GM19468 (cell line): ENCODE results near the gene PHACTR3.

ENCODE experiments used
- ATAC-seq: cut with Tn5 transposase; IDR thresholded peaks from one replicate; pipeline ENCODE4 v1.9.1; 2021; ENCODE audit warnings: mild to moderate bottlenecking, moderate library complexity, moderate number of reproducible peaks; ENCODE audit not compliant: unreplicated experiment; ENCODE audit errors: extremely low read depth

Gene PHACTR3

DNA sequence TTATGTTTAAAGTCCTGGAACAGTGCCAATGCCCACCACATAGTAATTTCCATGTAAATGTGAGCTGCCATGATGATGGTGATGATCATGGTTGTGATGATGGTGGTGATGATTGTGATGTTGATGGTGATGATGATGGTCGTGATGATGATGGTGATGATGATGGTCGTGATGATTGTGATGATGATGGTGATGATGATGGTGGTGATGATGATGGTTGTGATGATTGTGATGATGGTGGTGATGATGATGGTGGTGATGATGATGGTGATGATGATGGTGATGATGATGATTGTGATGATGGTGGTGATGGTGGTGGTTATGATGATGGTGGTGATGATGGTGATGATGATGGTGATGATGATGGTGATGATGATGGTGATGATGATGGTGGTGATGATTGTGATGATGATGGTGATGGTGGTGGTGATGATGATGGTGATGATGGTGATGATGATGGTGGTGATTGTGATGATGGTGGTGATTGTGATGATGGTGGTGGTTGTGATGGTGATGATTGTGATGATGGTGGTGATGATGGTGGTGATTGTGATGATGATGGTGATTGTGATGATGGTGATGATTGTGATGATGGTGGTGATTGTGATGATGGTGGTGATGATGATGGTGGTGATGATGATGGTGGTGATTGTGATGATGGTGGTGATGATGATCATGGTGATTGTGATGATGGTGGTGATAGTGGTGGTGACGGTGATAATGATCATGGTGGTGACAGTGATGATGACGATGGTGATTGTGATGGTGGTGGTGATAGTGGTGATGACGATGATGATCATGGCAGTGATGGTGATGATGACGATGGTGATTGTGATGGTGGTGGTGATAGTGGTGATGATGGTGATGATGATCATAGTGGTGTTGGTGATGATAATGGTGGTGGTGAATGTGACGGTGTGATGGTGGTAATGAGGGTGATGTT, 82.3 kb downstream of the PHACTR3 start:
- no peak for ATAC-seq

DNA sequence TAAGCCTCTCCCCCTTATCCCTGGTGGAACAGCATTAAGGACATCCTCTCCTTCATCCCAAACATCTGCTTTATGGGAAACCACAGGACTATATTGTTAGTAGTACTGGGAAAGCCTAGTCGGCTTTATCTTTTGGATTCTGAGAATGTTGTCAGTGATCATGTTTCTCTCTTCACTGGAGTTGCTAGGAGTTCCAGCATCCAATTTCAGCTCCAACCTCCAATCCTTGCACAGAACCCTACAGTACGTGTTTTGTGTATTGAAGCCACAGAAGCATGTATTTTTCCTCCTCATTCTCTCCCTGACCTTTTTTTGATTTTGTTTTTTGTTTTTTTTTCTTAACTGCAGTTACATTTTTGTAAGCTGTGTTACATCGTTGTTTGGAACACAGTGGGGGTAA, 84.0 kb downstream of the PHACTR3 start:
- ATAC-seq, result no peak

DNA sequence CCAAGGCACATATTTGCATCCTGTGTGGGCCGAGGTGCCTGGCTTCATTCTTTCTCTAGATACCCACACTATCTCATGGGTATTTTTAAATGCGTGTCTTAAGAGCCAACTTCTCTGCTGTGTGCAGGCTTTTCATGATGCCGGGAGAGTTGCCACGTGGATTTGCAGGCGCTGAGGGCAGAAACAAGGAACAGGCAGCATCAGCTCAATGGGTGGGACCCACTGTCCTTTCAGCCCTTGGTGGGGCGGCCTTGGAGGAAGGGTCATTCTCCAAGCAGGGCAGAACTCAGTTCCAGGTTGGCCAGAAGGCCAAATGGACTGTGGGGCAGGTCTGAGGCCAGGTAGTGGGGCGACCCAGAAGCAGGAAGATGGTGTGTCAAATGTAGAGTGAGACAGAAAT, 84.7 kb downstream of the PHACTR3 start:
- no peak for ATAC-seq

DNA sequence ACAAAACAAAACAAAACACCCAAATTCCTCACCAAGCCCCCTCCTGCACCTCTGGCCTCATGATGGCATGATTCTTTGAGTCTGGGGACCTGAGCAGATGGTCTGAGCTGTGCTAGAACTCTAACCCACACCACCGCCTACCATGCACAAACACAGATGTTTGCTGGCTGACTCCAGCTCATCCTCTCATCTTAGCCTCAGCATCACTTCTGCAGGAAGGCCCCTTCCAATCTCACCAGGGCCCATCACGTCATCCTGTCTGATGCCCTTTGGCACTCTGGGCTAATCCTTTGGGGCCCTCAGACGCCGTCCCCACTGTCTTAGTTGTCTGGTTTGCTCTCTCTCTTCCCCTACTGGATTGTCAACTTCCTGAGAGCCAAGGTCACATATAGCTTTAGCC, 85.8 kb downstream of the PHACTR3 start:
- ATAC-seq, result no peak

DNA sequence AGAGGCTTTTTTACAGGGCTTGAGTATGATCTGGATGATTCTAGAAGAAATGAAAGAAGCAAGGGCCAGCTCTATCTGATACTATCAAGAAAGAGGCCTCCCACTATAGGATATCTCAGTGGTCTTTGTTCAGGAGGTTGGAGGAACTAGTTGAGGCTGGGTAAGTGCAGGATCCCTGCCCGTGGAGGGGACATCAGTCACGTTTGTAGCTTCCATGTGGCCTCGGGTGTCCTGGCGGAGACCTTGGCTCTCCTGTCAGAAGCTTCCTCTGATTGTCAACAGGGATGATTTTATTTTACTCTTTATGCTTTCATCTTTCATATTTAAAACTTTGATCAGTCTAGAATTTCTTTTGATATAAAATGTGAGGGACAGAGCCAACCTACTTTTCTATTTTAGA, 86.6 kb downstream of the PHACTR3 start:
- no peak for ATAC-seq

DNA sequence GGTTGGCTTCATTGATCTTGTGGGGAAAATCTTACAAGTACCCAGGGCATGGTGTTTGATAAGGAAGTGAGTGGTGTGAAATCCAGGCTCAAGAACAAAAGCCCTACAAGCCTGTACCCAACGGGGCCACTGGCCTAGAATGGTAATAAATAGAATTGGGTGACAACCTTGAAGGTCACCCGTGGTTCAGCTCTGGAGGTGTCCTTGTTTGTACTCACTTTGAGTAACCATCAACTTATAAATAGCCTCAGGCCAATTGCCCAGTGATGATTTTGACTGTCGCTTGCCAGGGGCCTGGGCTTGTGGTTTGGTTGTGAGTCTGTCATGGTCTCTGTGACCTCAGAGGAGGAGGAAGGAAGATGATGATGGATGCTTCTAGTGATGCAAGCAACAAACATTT, 87.8 kb downstream of the PHACTR3 start:
- ATAC-seq, result no peak

DNA sequence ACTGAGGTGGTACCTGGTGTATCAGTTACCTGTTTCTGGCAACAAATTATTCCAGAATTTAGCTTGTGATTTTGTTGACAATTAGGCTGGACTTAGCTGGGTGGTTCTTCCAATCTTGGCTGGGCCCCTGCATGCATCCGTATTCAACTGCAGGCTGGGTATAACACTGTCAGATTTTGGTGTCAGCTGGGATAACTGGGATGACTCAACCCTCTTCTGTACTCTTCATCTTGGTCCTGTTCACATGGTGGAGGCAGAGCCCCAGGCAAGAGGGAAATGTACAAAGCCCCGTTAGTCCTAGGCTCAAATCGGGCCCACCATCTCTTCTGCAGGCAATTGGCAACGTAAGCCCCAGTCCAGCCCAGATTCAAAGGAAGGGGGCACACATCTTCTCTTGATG, 89.2 kb downstream of the PHACTR3 start:
- ATAC-seq, result no peak

DNA sequence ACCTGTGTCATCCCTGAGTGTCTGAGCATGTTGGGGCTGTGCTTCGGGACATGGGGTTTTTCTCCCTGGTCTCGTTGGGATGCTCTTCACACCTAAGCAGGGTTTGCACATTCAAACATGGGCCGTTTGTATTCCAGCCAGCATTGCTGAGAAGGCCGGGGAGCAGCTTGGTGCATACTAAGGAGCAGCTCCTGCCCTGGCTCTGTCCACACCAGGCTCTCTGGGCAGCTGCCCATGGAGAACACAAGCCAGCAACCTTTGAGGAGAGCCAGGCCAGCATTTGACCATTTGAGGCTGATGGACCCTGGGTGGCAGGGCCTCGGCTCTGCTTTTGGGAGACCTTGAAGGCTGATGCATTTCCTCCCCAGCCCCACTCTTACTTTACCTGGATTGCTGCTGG, 92.1 kb downstream of the PHACTR3 start:
- no peak for ATAC-seq

DNA sequence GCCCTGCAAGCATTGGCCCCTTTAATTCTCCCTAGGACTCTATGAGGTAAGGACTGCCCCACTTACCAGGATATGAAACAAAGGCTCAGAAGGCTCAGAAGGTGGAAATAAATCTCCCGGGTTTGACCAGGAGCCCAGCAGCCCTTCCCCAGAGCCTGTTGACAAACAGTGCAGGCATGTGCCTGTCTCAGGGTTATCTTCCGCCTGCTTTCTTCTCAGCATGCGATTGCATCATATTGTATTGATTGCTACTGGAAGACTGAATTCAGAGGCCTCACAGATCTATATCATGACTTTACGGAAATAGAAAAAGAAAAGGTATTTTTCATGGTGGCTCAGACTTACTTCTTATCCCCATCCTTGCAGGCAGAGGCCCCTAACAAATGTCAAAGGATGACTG, 92.7 kb downstream of the PHACTR3 start:
- no peak for ATAC-seq

DNA sequence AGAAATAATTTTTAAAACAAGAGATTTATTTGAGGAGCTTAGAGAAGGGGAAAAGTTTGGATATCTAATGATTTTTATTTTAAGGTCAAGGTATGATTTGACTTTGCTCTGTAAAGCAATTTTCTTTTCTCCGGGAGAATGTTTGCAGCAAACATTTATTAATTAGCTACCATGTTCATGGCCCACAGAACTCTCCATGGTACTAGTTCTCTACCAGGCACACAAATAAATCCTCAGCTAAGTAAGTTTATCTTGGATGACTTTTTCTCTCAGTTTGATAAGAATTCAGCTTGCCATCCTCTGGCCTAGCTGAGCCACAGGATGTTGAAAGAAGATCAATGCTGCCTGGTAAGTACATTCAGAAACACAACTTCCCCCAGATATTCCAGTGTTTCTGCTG, 94.3 kb downstream of the PHACTR3 start:
- no peak for ATAC-seq

DNA sequence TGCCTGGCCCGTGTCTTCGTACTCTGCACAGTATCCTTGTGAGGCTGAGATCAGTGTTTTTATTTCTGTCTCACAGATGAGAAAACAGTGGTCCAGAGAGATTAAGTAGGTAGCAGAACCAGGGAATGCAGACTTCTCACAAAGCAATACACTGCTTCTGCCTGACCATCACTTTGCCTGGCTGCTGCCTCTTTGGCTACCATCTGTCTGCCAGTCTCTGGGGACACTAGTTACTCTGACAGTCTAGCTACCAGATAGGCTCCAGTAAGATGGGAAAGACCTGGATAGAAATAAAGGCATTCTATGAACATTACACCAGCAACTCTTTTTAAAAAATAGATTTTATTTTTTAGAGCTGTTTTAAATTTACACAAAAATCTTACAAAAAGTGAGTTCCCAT, 96.9 kb downstream of the PHACTR3 start:
- no peak for ATAC-seq

DNA sequence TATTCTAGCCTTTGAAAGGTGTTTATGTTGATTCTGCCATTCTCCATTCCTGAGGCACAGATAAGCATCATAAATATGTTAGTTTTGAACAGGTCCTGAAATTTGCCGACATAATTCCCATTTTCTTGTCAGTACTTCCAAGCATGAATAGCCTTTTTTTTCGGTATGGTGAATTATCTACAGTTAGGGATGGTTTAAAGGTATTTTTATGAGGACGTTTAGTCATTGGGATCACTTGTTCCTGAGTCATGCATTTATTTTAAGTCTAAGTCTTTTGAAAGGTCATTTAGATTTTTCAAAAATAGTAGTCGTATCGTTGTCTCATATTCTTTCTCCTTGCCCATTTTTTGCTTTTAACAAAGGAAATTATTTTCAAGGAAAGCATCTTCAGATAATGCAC, 98.7 kb downstream of the PHACTR3 start:
- no peak for ATAC-seq

DNA sequence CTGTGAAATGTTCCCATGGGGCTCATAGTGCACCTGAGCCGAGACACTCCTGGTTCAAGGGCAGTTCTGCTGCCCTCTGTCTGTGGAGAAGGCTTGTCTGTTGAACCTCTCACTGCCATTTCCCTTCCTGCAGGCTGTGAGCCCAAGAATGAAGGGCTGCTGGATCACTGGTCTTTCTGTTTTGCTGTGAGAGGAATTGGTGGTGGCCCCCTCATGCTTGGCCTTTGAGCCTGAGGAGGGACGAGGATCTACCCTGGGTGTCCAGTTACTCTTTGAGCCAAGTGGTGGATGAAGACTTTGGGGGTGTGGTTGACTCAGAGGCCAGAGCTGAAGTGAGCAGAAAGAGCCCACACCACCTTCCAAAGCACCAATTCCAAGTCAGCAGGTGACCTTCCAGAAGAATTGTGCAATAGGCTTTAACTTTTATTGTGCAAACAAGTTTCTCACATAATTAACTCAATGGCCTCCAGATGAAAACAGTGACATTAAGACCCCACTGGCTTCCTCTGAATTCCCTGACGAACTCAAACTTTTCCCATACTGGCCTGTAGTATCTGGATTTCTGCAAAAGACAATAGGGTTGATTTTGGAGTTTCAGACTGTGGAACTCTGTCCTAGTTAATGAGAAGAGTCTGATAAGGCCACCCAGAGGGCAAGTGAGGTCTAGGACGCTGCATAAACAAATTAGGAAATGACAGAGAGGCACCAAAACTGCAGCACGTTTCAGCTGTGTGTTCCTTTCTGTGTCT, 101.5 kb downstream of the PHACTR3 start:
- ATAC-seq, result no peak

DNA sequence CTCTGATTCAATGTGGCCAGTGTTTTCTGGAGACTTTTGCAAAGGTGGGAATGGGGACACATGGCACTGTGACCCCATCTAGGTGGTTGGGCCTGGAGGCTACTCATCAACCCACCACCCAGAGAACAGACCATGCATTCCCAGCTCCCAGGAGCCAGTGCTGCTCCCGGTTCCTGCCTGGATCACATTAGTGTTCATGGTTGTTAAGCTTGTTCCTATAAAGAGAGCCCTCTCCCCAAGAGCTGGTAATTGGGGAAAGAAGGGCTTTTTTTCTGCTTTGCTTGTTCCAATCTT, 102.0 kb downstream of the PHACTR3 start:
- no peak for ATAC-seq

DNA sequence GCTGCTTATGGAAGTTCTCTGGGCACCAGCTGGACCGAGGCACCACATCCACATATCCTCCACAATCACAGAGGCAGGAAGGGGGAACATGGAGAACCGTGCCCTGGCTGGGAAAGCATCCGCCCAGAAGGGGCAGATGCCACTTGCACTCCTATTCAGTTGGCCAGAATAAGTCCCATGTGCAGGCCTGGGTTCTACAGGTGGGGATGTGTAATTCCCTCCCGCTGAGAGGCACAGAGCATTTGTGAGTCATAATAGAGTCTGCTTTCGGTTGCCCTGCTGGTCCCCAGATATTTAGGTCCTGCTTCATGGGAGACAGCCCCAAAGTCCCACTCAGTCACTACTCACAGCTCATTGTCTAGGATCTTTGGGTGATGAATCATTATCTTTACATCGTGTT, 104.0 kb downstream of the PHACTR3 start:
- no peak for ATAC-seq

DNA sequence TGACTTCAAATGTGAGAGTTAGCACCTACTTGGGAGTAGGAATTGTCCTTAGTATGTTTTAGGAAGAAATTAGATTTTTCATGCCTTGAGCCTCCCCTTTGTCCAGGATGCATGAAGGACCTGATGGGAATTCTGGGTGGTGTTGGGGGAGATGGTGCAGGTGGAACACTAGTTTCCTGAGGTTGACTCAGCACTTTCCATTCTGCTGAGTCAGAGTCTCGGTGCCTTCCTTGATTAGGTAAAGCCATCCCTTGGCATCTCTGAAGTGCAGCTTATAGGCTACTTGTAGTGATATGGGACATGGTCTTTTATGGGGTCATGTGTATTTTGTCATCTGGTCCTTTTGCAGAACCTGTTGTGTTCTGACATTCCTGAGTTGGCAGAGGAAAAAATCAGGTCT, 105.3 kb downstream of the PHACTR3 start:
- ATAC-seq, result no peak

DNA sequence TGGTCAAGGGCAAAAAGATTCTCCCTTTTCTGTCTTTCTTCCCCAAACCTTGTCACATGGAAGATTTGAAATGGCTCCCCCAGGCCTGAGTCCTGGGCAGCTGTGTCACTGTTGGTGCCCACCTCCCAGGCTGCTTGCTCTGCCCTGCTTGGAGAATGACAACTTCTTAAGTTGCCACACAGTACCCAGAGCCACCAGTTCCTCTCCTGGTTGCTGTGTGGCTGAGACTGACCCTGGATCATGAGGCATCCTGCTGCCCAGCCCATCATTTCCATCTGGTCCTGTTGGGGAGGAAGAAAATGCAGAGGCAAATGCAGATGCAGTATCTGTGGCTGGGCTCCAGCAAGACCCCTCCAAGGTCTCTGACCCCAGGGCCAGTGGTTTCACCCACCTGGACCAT, 113.7 kb downstream of the PHACTR3 start:
- no peak for ATAC-seq

DNA sequence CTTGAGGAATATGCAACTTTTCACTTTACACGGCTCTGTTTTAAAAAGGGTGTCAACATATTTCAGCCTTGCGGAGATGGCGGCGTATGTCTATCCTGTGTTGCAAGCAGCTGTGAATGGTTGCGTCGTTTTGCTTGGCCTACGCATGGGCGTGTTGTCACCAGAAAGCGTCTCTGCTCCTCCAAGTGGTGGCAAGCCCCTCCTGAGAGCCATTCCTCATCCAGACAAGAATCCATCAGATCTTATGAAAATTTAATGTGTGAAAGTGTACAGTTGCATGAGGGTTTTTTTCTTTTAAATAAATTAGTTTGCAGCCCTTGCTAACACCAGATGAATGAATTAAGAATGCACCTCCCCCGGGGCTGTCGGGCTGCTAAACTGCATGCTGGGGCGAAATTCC, 114.4 kb downstream of the PHACTR3 start:
- ATAC-seq, result no peak

DNA sequence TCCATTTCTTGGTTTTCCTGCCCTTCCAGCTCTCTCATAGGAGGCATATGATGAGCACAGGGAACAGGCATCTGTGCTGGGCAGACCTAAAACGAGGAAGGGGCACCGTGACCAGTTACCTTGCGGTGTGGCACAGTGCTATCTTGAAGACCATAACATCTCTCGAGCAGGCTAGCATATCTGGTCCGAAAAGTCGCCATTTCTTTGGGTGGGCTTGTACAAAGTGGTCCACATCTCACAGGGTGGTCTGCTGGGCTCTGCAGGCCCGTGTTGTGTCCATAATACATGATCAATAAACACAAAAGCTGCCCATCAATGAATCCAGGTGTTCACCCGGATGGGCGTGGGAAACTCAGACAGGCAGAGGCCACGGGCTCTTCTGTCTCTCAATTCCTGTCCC, 115.7 kb downstream of the PHACTR3 start:
- ATAC-seq, result no peak

DNA sequence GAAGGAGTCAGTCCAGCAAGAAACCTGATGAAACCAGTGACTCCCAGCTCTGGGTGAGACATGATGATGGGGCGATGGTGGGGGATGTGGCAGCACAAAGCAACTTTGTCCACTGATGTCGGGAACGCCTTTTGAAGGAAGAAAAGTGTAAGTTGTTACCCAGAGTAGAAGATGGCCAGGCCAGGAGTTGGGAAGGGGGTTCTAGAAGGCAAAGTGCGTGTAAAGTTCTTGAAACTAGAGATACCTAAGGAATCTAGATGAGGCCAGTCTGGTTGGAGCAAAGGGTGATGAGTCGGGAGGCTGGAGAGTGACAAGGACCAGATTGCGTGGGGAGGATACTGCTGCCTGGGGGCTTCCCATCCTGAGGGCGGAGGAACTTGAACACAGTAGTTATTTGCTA, 117.0 kb downstream of the PHACTR3 start:
- ATAC-seq, result no peak

DNA sequence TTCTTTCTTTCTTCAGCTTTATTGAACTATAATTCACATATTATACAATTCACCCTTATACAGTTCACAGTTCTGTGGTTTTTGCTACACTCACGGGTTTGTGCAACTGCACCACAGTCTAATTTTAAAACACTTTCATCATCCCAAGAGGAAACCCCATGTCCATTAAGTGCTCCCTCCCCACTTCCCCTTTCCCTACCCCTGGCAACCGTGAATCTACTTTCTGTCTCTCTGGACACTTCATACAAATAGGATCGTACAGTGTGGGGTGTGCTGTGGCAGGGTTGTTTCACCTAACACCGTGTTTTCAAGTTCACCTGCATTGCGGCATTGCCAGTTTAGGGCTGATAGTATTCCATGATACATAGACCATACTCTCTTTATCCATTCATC, 118.8 kb downstream of the PHACTR3 start:
- ATAC-seq, result no peak
